HG03095 (cell line): ENCODE measurements around the gene RLF.
A peak's percentile ranks its signal among the peaks of the same experiment; 100 is the strongest.
"Not testable (repeated sequence)": the region's sequence is repeated elsewhere in the genome, so short reads cannot be mapped to it uniquely, and the experiment has no call there.

Experiments used
- ATAC-seq: cut with Tn5 transposase; IDR thresholded peaks from one replicate; pipeline ENCODE4 v1.9.1; 2021; ENCODE audit warnings: moderate library complexity; ENCODE audit not compliant: unreplicated experiment

The RLF gene

DNA sequence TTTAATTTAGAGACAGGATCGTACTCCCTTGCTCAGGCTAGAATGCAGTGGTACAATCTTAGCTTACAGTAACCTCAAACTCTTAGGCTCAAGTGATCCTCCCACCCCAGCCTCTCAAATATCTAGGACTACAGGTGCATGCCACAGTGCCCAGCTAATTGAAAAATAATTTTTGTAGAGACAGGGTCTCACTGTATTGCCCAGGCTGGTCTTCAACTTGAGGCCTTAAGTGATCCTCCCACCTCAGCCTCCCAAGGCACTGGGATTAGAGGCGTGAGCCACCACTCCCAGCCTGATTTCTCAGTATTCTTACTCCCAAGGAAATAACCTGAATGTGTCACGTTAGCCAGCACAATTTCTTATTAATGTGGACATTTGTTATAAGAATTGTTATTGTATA, 9.8 kb downstream of the RLF start:
- no peak for ATAC-seq

DNA sequence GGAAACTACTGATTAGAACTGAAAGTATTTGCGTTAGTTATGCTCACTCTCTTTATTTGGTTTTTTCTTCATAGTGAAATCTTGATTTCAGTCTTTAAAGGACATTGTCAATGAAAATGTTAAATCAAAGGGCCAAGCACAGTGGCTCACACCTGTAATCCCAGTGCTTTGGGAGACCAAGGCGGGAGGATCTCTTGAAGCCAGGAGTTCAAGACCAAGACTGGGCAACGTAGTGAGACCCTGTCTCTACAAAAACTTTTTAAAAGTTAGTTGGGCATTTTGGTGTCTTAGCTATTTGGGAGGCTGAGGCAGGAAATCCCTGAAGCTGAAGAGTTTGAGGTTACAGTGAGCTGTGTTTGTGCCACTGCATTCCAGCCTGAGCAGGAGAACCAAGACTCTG, 13.6 kb downstream of the RLF start:
- no peak for ATAC-seq

DNA sequence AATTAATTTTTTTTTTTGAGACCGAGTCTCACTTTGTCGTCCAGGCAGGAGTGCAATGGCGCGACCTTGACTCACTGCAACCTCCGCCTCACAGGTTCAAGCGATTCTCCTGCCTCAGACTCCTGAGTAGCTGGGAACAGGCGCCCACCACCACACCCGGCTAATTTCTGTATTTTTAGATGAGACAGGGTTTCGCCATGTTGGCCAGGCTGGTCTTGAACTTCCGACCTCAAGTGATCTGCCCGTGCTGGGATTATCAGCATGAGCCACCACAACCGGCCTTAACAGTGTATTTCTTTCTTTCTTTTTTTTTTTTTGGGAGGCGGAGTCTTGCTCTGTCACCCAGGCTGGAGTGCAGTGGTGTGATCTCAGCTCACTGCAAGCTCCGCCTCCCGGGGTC, 15.8 kb downstream of the RLF start:
- not testable (repeated sequence) for ATAC-seq

DNA sequence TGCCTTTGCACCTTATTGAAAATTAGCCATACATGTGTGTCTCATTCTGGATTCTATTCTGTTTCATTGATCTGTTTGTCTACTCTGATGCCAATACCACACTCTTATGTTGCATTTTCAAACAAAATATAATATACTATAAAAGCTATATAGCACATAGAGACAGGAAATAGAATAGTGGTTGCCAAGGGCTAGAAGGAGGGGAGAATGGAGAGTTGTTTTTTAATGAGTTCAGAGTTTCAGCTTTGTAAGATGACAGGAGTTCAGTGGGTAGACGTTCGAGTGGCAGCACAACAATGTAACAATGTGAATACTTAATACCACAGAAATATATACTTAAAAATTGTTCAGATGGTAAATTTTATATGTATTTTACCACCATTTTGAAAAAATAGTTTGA, 17.0 kb downstream of the RLF start:
- ATAC-seq = no peak

DNA sequence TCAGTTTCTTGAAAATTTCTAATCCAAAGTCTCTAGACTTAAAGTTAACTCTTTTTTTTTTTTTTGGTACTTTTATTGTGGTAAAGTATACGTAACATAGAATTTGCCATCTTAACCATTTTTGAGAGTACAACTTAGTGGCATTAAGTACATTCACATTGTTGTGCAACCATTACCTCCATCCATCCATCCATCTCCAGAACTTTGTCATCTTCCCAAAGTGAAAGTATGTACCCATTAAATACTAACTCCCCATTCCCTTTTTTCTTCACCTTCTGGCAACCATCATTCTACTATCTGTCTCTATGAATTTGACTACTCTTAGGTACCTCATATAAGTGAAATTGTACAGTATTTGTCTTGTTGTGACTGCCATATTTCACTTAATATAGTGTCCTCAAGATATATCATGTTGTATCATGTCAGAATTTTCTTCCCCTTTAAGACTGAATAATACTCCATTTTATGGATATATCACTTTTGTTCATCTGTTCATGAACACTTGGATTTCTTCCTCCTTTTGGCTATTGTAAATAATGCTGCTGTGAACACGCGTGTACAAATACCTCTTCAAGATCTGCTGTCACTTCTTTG, 18.4 kb downstream of the RLF start:
- no peak for ATAC-seq

DNA sequence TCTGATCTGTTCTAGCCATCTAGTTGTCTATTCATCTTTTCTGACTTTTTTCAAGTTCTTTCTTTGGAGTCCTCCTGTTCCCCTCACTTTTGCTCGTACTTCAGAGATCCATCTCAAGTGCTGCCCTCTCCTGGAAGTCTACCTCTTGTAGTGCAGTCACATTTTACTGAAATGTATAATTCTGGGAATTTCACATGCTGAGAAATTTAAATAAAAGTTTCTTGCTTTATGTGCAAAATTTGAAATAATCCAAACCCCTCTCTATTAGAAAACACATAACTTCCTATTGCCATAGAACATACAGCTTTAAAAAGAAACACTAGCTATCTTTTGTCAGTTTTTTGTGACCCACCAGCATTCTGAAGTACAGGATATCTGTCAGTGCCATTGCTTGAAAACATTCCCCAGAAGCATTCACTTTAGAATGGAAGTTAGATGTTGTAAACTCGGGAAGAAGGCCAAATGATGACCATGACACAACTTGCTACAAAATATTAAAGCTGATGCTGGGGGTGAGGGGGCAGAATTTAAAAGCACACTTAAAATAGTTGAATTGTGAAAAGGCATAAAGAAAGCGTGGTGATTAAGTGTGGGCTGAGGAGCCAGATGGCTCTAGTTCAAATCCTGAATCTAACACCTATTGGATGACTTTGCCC, 22.0 kb downstream of the RLF start:
- no peak for ATAC-seq

DNA sequence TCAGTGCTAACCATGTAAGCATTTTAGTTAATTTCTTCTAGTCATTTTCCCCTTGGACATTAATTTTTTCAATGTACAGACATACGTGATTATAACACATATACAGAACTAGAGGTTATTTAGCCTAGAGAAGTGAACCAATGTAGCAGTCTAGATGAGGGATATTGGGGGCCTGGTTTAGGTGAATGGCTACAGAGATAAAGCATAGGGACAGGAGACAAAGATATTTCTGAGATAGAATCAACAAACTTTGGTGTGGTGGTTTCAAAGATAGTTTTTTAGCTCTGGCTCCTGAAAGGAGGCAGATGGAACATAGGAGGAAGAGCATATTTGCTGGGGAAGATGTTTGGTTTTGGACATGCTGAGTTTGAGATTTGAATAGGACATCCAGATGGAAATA, 23.0 kb downstream of the RLF start:
- no peak for ATAC-seq

DNA sequence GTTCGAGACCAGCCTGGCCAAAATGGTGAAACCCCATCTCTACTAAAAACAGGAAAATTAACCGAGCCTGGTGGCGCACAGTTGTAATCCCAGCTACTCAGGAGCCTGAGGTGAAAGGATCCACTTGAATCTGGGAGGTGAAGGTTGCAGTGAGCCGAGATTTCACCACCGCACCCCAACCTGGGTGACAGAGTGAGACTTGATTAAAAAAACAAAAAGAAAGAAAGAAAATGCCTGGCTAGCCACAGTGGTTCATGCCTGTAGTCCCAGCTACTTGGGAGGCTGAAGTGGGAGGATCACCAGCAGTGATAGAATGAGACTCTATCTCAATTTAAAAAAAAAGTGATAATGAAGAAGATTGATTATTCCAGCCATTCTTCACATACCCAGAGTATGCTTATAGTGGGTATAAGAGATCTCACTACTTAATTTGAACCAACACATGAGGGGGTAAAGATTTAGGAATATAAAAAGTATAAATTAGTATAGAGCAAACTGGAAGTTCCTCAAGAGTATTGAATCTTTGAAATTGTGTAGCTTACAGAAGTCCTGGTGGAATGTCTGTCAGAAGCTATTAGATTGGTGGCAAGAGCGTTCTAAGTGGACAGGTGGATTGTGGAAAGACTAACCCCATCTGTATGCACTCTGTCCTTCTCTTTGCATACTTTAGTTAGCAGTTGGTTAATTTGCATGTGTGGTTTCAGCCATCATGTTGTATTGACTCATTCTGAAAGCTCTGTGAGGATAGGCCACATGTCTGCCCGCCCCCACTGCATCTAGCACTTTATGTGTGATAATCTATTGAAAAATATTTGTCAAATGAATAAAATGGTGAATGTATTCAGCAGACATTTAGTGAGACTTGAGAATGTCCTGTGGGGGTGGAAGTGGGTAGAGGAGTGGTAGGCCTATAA, 25.0 kb downstream of the RLF start:
- ATAC-seq = peak; percentile 89

DNA sequence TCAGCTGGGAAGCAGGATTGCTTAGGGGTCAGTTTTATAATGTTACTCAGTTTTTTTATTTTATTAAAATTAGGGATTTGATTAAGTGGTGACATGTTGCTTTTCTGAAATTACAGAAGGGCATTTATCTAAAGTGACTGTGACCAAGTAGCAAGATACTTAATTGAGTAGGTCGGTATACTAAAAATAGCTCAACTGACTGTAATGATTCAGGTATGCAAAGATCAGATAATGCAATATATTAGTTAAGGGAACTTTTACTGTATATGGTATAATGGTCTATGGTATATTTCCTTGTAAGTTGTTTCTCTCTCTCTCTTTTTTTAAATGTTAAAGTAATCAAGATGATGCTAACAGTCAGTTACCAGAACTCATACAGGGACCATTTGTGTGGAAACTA, 26.2 kb downstream of the RLF start:
- ATAC-seq = no peak

DNA sequence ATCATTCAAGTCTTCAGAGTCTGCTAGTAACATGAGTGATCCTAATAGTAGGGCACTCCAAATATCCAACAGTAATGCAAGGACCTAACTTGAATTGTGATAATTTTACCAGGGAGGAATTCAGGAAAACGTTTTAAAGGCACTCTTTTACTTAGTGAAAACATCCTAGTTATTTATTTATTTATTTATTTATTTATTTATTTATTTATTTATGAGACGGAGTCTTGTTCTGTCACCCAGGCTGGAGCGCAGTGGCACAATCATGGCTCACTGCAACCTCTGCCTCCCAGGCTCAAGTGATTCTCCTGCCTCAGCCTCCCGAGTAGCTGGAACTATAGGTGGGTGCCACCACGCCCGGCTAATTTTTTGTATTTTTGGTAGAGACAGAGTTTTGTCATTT, 33.5 kb downstream of the RLF start:
- ATAC-seq = not testable (repeated sequence)

DNA sequence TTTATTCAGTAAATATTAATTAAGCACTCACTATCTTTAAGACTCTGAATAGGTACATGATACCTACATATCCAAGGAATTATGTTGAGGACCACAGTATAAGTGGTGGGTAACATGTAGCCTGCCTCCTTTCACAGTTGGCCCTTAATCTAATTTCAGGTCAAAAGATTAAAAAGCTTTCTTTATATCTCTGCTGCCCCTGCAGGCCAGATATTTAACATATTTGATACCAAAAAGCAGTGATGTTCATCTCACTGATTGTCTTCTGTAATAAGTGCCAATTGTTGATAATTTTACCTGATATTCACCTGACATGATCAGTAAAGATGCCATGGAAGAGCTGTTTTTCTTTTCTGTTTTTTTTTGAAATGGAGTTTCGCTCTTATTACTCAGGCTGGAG, 36.5 kb downstream of the RLF start:
- no peak for ATAC-seq

DNA sequence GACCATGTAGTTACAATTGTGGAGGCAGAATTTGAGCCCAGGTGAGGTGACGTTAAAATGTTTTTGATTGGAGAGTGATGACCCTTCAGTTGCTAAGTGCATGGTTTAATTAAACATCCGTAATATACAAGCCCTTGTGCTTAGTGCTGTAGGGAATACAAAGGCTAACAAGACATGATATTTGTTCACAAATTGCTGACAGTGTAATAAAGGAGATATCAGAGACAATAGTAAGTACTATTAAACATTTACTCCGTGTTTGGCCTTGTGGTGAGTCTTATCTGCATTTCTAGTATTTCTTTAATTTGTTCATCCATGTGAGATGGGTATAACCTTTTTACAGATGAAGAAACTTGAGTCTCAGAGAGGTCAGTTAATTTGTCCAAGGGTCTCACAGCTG, 37.9 kb downstream of the RLF start:
- no peak for ATAC-seq

DNA sequence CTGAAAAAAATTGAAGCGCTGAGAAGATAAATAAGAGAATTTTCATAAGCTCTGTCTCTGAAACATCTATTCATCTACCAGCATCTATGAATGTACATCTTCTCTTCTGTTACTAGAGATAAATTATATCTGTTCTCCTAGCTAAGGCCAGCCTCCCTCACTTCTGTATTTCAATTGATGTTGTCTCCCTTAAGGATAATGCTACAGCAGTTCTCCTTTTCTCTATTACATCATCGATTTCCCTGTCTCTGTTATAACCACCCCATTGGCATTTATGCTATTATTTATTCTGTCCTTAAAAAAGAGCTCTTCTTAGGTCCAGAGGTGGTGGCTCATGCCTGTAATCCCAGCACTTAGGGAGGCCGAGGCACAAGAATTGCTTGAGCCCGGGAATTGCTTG, 43.7 kb downstream of the RLF start:
- no peak for ATAC-seq

DNA sequence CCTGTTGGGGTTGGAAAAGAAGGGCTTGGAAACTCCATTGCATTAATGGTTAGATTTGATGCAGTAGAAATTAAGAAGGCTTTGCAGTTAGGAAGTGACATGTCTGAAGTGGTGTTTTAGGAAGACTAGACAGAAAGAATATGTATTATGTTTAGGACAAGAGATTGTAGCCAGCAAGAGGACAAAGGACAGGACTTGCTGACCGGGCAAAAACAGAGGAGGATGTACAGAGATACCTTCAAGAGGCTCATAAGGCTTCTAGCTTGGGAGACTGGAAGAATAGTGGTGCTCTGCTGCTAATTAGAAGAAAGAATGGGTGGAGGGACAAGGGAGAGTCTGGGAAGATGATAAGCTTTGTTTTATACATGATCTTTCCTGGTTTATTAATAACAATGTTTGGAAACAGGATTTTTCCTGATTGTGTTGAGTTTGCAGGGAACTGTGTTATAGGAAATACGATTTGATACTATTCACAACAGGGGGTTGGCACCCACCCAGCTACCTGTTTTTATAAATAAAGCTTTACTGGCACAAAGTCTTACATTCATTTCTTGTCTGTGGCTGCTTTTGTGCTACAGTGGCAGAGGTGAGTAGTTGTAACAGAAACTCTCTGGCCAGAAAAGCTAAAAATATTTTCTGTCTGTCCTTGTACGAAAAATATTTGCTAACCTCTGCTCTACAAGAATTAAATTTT, 49.5 kb downstream of the RLF start:
- no peak for ATAC-seq

DNA sequence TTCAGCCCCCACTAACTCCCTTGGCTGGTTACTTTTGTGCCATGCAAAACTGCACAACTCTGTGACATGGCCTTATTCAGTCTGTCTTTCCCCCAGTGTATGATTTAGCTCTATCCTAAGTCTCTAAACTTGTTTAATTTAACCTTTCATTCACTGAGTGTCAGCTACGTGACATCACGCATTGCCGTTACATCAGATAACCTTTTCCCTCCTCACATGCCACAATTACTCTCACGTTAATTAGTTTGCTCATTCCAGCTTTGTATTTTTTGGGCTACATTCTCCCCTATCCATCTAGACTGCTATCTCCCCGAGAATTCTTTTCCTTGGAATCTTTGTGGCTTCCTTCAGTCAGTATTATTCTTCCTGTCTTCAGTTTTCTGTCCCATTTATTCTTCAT, 57.1 kb downstream of the RLF start:
- ATAC-seq = no peak

DNA sequence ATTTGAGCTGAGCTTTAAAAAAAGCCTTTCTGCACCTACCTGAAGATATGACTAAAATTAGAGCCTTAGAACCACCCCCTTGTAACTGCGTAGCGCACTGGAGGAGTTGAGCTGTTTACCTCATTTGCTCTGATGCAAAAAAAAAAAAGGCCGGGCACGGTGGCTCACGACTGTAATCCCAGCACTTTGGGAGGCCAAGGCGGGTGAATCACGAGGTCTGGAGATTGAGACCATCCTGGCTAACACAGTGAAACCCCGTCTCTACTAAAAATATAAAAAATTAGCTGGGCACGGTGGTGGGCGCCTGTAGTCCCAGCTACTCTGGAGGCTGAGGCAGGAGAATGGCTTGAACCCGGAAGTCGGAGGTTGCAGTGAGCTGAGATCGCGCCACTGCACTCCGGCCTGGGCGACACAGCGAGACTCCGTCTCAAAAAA, 60.3 kb downstream of the RLF start:
- not testable (repeated sequence) for ATAC-seq

DNA sequence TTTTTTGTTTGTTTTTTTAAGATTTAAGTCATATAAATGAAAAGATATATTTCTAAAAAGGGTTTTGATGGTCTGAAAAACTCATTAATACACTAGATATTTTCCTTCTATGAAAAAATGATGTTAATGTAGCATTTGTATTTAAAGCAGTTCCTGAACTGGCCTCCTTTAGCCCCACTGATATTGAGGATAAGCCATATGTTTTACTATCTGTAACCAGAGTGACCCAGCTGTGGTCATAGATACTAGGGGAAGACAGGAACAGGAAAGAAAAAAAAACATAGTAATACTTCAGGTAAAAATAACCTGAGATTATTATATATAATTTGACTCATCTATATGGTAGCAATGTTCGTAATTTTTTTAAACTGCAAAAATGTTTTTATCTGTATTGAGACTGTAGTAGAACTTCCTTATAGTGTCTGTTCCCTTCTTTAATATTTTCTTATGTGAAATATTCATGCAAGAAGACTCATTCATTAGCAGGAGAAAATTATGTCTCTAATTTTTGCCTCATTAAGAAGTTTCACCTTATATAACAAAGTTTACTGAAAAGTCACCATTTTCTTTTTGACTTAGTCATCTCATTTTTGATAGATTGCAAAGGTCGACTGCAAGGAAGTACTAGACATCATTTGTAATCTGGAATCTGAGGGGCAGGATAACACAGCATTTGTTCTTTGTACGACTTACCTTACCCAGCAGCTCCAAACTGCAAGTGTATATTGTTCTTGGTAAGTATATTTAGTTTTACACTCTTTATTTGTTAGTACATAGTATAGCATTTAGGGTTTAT, 61.0 kb downstream of the RLF start:
- no peak for ATAC-seq

DNA sequence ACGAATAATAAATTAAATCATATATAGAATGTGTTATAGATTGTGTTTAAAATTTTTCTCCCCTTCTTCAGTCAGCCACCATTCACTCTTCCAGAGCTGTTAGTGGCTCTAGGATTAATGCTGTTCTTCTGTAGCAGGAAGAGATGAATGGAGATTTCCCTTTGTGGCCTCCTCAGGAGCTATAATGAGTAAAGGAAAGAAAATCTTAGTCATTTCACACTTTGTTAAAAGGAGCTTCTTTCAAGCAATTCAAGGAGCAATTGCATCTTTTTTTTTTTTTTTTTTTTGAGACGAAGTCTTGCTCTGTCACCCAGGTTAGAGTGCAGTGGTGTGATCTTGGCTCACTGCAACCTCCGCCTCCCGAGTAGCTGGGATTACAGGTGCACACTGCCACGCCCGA, 62.9 kb downstream of the RLF start:
- ATAC-seq = no peak

DNA sequence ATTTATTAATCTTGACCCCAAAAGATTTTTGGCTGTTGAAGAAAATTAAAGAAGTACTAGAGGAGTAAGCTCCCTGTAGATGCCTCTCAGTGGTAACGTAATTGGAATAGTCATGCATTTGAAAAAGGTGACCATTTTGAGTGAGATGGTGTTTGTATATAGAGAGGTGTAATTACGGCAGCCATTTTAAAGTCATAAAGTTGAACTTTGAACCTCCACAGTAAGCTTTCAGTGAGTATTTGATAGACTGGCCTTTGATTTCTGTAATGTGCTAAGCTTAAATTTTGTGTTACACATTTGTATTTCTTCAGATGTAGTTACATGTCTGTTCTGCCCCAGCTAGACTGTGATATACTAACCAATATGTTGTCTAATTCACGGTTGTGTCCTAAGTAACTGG, 65.0 kb downstream of the RLF start:
- no peak for ATAC-seq

DNA sequence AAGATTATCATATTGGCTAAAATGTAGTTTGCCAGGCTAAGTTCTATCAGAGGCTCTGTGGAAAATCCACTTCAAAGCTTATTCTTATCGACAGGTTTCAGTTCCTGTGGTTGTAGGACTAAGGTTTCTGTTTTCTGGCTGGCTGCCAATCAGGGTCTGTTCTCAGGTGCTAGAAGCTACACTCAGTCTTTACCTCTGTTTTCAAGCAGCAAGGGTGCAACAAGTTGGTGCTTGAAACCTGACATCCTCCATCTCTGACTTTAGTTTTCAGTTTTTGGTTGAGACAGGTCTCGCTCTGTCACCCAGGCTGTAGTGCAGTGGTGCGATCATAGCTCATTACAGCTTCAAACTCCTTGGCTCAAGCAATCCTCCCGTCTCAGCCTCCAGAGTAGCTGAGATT, 71.3 kb downstream of the RLF start:
- peak; percentile 77 for ATAC-seq

DNA sequence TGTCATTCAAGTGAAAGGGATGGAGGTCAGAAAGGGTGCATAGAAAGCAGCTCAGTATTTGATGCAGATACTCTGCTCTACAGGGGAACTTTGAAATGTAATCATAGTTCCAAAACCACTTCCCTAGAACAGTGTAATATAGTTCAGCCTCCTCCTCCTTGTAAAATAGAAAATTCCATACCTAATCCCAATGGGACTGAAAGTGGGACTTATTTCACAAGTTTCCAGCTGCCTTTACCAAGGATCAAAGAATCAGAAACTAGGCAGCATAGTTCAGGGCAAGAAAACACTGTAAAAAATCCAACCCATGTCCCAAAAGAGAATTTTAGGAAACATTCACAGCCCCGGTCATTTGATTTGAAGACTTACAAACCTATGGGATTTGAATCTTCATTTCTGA, 78.4 kb downstream of the RLF start:
- ATAC-seq = no peak
